PC-3 (cell line): ENCODE data around the gene ZNF394. TPM values are rescaled to one million over a fixed set of nuclear protein-coding genes. Genes with fewer than 3 reads are reported as not detected.

Experiments used
- ATAC-seq: fragments of 200-7000 bp; cut with Tn5 transposase; 2 replicates; pipeline ENCODE4 v1.9.1; 2020; ENCODE audit warnings: mild to moderate bottlenecking, moderate library complexity
- BruUV-seq: library from RNA; stranded (reverse); fragments of 400-500 nt; replicated peaks from 2 replicates; lab custom pipeline; 2021; lab: Mats Ljungman, UMichigan
- CTCF ChIA-PET: fragments of 300-600 bp; sonication (Branson Sonifier 250); formaldehyde crosslinking; loops from one replicate; lab custom pipeline; 2022; ENCODE audit warnings: antibody characterized with exemption; lab: Charles Lee
- POLR2A ChIA-PET: fragments of 300-600 bp; sonication (Branson Sonifier 250); formaldehyde crosslinking; loops from one replicate; lab custom pipeline; 2022; ENCODE audit warnings: antibody characterized with exemption; ENCODE audit not compliant: unreplicated experiment; lab: Charles Lee
- DNase-seq: peaks from one replicate; pipeline ENCODE4 v3.0.0-alpha.2; 2015
- H2AFZ ChIP-seq: fragments of 300-600 bp; sonication (generic); 2 replicates; pipeline ENCODE4 v1.6.0; 2016; ENCODE audit warnings: antibody characterized with exemption, low read length
- H3F3A ChIP-seq: fragments of 300-600 bp; sonication (generic); one replicate; pipeline ENCODE4 v1.6.0; 2017; ENCODE audit warnings: antibody characterized with exemption, low read length, control low read depth, mild to moderate bottlenecking; ENCODE audit not compliant: unreplicated experiment
- H3K27ac ChIP-seq: fragments of 300-600 bp; sonication (generic); 2 replicates; pipeline ENCODE4 v1.5.1; 2016; ENCODE audit warnings: mild to moderate bottlenecking, low read length
- H3K27me3 ChIP-seq: fragments of 300-600 bp; sonication (generic); 2 replicates; pipeline ENCODE4 v1.6.1; 2016; ENCODE audit warnings: low read length, mixed read lengths
- H3K36me3 ChIP-seq: fragments of 300-600 bp; sonication (generic); 2 replicates; pipeline ENCODE4 v1.6.1; 2016; ENCODE audit warnings: low read depth, mixed run types, low read length, mixed read lengths
- H3K4me1 ChIP-seq: fragments of 300-600 bp; sonication (generic); 2 replicates; pipeline ENCODE4 v1.5.1; 2016; ENCODE audit warnings: low read length; ENCODE audit not compliant: insufficient read depth
- H3K4me2 ChIP-seq: fragments of 300-600 bp; sonication (generic); 2 replicates; pipeline ENCODE4 v1.6.0; 2016; ENCODE audit warnings: low read length
- H3K4me3 ChIP-seq: fragments of 300-600 bp; sonication (generic); 2 replicates; pipeline ENCODE4 v1.5.1; 2016; ENCODE audit warnings: mild to moderate bottlenecking, low read length, mixed read lengths
- H3K79me2 ChIP-seq: fragments of 300-600 bp; sonication (generic); 2 replicates; pipeline ENCODE4 v1.6.1; 2017; ENCODE audit warnings: low read length, mixed read lengths
- H3K9ac ChIP-seq: fragments of 300-600 bp; sonication (generic); 2 replicates; pipeline ENCODE4 v1.6.0; 2016; ENCODE audit warnings: mild to moderate bottlenecking, low read length
- H3K9me2 ChIP-seq: fragments of 300-600 bp; sonication (generic); replicated peaks from 2 replicates; pipeline ENCODE4 v1.6.1; 2016; ENCODE audit warnings: mixed run types, low read length, mixed read lengths
- H3K9me3 ChIP-seq: fragments of 300-600 bp; sonication (generic); 2 replicates; pipeline ENCODE4 v1.6.1; 2016; ENCODE audit warnings: low read length, mixed read lengths
- H4K20me1 ChIP-seq: fragments of 300-600 bp; sonication (generic); 2 replicates; pipeline ENCODE4 v1.6.1; 2016; ENCODE audit warnings: low read length, mixed read lengths
- EZH2 ChIP-seq: fragments of 300-600 bp; sonication (generic); IDR thresholded peaks from one replicate; pipeline ENCODE4 v1.6.1; 2017; ENCODE audit warnings: antibody characterized with exemption, mild to moderate bottlenecking, low read length; ENCODE audit not compliant: unreplicated experiment
- EZH2phosphoT487 ChIP-seq: fragments of 300-600 bp; sonication (generic); IDR thresholded peaks from 2 replicates; pipeline ENCODE4 v1.6.1; 2018; ENCODE audit warnings: mild to moderate bottlenecking, antibody characterized with exemption, low read length, borderline replicate concordance
- intact Hi-C: fragments of 100-400 bp; cut with micrococcal nuclease; formaldehyde crosslinking; loops from 2 replicates; pipeline ENCODE4 v1.9.0; 2023
- total RNA-seq: library from RNA; depleted of rRNA; stranded (reverse); fragments of >200 nt; gene quantifications from 2 replicates; pipeline ENCODE4 v1.2.3, GENCODE V29; 2014
- TF ChIP-seq, protein P1 (sequence below): fragments of 300-600 bp; sonication (generic); conservative IDR thresholded peaks from 2 replicates; pipeline ENCODE4 v1.5.1; 2017; ENCODE audit warnings: antibody characterized with exemption, low read depth, mild to moderate bottlenecking, low read length

The ZNF394 gene
- total RNA-seq, 1 experiment from 2014 or later: 17.7 TPM

DNA sequence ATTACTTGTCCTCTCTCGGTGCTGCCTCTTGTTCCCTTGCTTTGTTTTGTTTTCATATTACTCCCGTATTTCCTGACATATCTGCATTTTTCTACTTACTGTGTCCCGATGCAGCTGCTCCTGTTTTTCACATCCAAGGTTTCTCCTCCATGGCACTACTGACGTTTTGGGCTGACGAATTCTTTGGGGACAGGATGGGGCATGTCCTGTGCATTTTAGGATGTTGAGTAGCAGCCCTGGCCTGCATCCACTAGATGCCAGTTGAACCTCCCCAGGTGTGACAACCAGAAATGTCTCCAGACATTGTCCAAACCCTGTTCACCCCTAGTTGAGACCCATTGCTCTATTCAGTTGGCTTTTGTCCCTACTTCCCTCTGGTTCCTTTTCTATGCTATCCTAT, 15.0 kb downstream of the ZNF394 start:
- Histone ChIP-seq H3K9ac (no peak overlapping the region), H3F3A (no peaks in the 10 kb centered on the region), H3K4me1 (no peaks in the 10 kb centered on the region), H3K9me2 (no peaks in the 10 kb centered on the region), H3K4me2 (no peak overlapping the region), H3K27me3 (no peaks in the 10 kb centered on the region), H3K36me3 (peaks cover 9% of the 10 kb centered on the region), H3K79me2 (no peaks in the 10 kb centered on the region), H3K4me3 (no peak overlapping the region), H3K9me3 (no peaks in the 10 kb centered on the region), H3K27ac (no peak overlapping the region), H4K20me1 (no peaks in the 10 kb centered on the region), H2AFZ (no peak overlapping the region)
- no peak for DNase-seq
- ChIA-PET POLR2A (no interaction called here), CTCF (no interaction called here)
- no TSS peak for BruUV-seq
- ATAC-seq: no peak
- TF ChIP-seq EZH2phosphoT487: no peak
- TF ChIP-seq, protein P1, sequence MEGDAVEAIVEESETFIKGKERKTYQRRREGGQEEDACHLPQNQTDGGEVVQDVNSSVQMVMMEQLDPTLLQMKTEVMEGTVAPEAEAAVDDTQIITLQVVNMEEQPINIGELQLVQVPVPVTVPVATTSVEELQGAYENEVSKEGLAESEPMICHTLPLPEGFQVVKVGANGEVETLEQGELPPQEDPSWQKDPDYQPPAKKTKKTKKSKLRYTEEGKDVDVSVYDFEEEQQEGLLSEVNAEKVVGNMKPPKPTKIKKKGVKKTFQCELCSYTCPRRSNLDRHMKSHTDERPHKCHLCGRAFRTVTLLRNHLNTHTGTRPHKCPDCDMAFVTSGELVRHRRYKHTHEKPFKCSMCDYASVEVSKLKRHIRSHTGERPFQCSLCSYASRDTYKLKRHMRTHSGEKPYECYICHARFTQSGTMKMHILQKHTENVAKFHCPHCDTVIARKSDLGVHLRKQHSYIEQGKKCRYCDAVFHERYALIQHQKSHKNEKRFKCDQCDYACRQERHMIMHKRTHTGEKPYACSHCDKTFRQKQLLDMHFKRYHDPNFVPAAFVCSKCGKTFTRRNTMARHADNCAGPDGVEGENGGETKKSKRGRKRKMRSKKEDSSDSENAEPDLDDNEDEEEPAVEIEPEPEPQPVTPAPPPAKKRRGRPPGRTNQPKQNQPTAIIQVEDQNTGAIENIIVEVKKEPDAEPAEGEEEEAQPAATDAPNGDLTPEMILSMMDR: no peak
- TF ChIP-seq EZH2: no peak
- intact Hi-C loops: no loop called here

DNA sequence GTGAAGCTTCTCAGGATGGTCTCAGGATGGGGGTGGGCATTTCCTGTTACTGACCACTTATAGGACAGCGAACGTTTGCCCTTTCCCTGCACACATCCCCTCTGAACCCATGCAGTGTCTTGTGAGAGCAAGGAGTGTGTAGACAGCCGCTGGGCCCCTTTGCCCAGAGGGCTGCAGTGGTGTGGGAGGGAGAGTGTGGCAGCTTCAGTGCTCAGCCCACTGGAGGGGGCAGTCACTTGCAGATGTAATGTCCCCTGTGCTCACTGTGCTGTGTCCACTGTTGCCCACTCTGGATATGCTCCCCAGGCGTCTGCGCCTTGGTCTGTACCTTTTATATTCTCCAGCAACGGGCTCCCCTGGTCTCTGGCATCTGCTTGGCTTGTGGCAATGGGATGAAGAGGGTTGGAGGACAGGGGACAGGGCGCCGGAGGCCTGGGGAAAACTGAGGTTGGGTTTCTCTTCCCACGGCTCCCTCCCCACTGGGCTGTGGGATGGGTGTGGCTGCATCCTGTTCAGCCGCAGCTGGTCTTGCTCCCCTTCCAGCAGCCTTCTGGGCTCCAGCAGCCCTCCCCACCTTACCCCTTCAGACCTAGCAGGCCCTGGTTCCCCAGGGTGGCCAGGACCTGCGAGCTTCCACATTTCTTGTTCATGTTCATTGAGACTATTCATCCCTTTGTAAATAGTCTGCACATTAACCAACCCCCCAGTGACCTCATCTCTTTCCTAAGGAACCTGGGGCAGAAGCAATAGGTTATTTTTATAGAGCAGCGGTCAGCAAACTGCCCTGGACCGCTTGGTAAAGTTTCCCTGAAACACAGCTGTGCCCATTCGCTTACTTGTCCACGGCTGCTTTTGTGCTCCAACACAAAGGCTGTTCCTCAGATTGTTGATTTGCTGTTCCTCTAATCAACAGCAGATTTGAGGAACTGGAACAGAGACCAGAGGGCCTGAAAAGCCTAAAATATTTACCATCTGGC, 21.3 kb downstream of the ZNF394 start:
- no peak overlapping the region for H2AFZ ChIP-seq
- no peak overlapping the region for H3K27ac ChIP-seq
- ATAC-seq (0 out of 2 replicates have a peak, but pooled peaks have one; percentile 15), DNase-seq (no peak)
- H3K9ac ChIP-seq: no peak overlapping the region
- H3F3A ChIP-seq: no peaks in the 10 kb centered on the region
- H3K79me2 ChIP-seq: peaks cover 49% of the 10 kb centered on the region
- ChIA-PET POLR2A (no interaction called here), CTCF (no interaction called here)
- TF ChIP-seq, protein P1: no peak
- TF ChIP-seq EZH2phosphoT487 (no peak), EZH2 (no peak)
- no peak overlapping the region for H3K4me3 ChIP-seq
- intact Hi-C loops: no loop called here
- H3K4me2 ChIP-seq: no peak overlapping the region
- no peaks in the 10 kb centered on the region for H3K9me2 ChIP-seq
- H3K9me3 ChIP-seq: no peaks in the 10 kb centered on the region
- no TSS peak for BruUV-seq
- H3K36me3 ChIP-seq: peaks cover 10% of the 10 kb centered on the region; the same call in 1 of the 2 replicates
- peaks cover 4% of the 10 kb centered on the region; the same call in 1 of the 2 replicates for H3K4me1 ChIP-seq
- H3K27me3 ChIP-seq: no peaks in the 10 kb centered on the region
- H4K20me1 ChIP-seq: no peaks in the 10 kb centered on the region

- peaks cover 10% of the 10 kb centered on the region; the same call in 1 of the 2 replicates for H3K36me3 ChIP-seq
- H3K9me2 ChIP-seq: no peaks in the 10 kb centered on the region
- H3K4me3 ChIP-seq: no peak overlapping the region
- H3F3A ChIP-seq: no peaks in the 10 kb centered on the region
- ATAC-seq (no peak), DNase-seq (no peak)
- BruUV-seq: no TSS peak
- no peaks in the 10 kb centered on the region for H3K9me3 ChIP-seq
- no peak overlapping the region for H3K9ac ChIP-seq
- POLR2A ChIA-PET: no interaction called here
- no peak overlapping the region for H2AFZ ChIP-seq
- no peak overlapping the region for H3K4me2 ChIP-seq
- H3K27me3 ChIP-seq: no peaks in the 10 kb centered on the region
- H4K20me1 ChIP-seq: no peaks in the 10 kb centered on the region
- intact Hi-C loops: no loop called here
- peaks cover 60% of the 10 kb centered on the region for H3K79me2 ChIP-seq
- CTCF ChIA-PET: no interaction called here
- H3K4me1 ChIP-seq: peaks cover 5% of the 10 kb centered on the region; the same call in 1 of the 2 replicates
- H3K27ac ChIP-seq: no peak overlapping the region
- TF ChIP-seq EZH2: no peak
Observed at GRCh38 chr7:99476107-99476506, 24.0 kb downstream of the ZNF394 start.
